Thyroid gland (tissue), 4 donors: ENCODE data around the gene SYMPK. TPM values are rescaled to one million over a fixed set of nuclear protein-coding genes. Genes with fewer than 3 reads are reported as not detected.

ENCODE experiments used
- DNase-seq, 2 donors: peaks; one replicate each; pipeline ENCODE4 v3.0.0-alpha.2; 2019
- H3K27ac ChIP-seq, 3 donors: fragments of 200-600 bp; sonication (generic); 1 replicate in 2 of 3; 2 replicates in 1 of 3; pipeline ENCODE4 v1.5.1; 2016 to 2019; ENCODE audit warnings: mild to moderate bottlenecking in 1 of 3, moderate library complexity in 1 of 3
- H3K27me3 ChIP-seq: fragments of 200-600 bp; sonication (generic); one replicate; pipeline ENCODE4 v1.5.1; 2019
- H3K36me3 ChIP-seq, 2 donors: fragments of 200-600 bp; sonication (generic); one replicate each; pipeline ENCODE4 v1.5.1; 2016 to 2019
- H3K4me1 ChIP-seq, 2 donors: fragments of 200-600 bp; sonication (generic); one replicate each; pipeline ENCODE4 v1.5.1; 2017 to 2019
- H3K4me3 ChIP-seq, 3 donors: fragments of 200-600 bp; sonication (generic); replicated peaks in 1 of 3; 1 replicate in 2 of 3; 2 replicates in 1 of 3; pipeline ENCODE4 v1.5.1; 2016; ENCODE audit warnings: mild to moderate bottlenecking in 1 of 3
- H3K9me3 ChIP-seq: fragments of 200-600 bp; sonication (generic); one replicate; pipeline ENCODE4 v1.5.1; 2017
- CTCF ChIP-seq, 6 experiments: fragments of 200-600 bp in 3 of 6; fragments of 450-650 bp in 3 of 6; sonication (generic) in 3 of 6; IDR thresholded peaks; one replicate each; pipeline ENCODE4 v1.5.1; 2016 to 2019; ENCODE audit warnings: antibody characterized with exemption in 6 of 6, mild to moderate bottlenecking in 2 of 6, inconsistent platforms in 1 of 6, moderate library complexity in 1 of 6
- POLR2A ChIP-seq, 2 donors: fragments of 450-650 bp; IDR thresholded peaks; one replicate each; pipeline ENCODE4 v1.6.1; 2017; ENCODE audit warnings: antibody characterized with exemption in 2 of 2, mild to moderate bottlenecking in 2 of 2, moderate library complexity in 1 of 2
- WGBS, 2 donors: methylation state at CpG; one replicate each; pipeline ENCODE4 v1.1.5; 2017; 5-methylcytosine and 5-hydroxymethylcytosine counted together
- intact Hi-C: fragments of 100-400 bp; cut with DNase I; formaldehyde crosslinking; loops from one replicate; pipeline ENCODE4 v1.15.1; 2023
- total RNA-seq, 4 donors: library from RNA; depleted of rRNA; stranded (reverse); fragments of >200 nt; gene quantifications; one replicate each; pipeline ENCODE4 v1.2.3, GENCODE V29; 2016

SYMPK gene
- total RNA-seq, 4 donors from 2014 or later = 32.4 to 56.8 (median 38.7) TPM

DNA sequence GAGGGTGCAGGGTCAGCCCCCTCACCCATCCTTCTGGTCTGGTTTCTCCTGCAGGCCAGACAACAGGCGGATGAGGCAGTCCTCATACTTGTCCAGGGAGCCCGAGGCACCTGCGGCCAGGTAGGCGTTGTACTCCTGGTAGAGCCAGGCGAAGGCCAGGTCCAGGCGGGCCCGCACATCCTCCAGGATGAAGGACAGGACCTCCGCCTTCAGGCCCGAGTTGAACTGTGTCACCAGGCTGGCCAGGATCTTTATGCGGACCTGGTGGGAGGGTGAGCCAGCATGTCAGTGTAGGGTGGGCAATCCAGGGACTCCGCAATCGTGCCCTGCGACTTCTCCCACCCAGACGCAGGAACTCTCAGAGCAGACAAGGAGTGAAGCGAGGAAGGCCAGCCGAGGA lies 34.0 kb downstream of the SYMPK start:
- H3K36me3 ChIP-seq = peaks cover 83 to 90% of the 10 kb centered on the region in 2 donors
- intact Hi-C loops = no loop called here
- WGBS, 2 donors = 93 to 98% methylated on average over 16 of the region's 16 CpGs

DNA sequence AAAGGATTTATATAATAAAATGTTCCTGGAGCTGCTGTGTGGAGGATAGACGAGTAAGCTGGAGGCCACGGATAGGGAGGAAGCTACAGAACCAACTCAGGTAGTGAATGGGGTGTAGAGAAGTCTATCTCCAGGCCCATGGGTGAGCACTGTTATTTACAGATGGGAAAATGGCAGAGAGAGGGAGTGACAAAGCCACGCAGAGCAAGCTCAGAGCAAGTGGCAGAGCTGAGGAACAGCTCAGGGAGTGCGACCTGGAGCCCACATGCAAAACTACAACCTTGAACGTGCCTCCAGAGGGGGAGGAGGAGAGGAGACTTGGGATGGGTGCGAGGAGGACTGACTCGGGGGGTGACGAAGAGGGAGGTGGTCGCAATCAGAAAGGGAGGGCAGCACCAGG lies 34.4 kb downstream of the SYMPK start:
- Histone ChIP-seq H3K36me3 (peaks cover 86% of the 10 kb centered on the region in 2 donors), H3K4me1 (no peaks in the 10 kb centered on the region), H3K27me3 (no peaks in the 10 kb centered on the region), H3K27ac (no peak overlapping the region), H3K9me3 (no peaks in the 10 kb centered on the region), H3K4me3 (no peak overlapping the region)
- WGBS, 2 donors = 83 to 88% methylated on average over 9 of the region's 9 CpGs
- TF ChIP-seq CTCF (IDR thresholded peaks at IDR 0.05) = no peak
- TF ChIP-seq POLR2A (IDR thresholded peaks at IDR 0.05) = no peak
- intact Hi-C loops = no loop called here
- DNase-seq = no peak

More for the DNA sequence above, 34.0 kb downstream of the SYMPK start:
- Histone ChIP-seq H3K27me3 (no peaks in the 10 kb centered on the region), H3K4me1 (no peaks in the 10 kb centered on the region), H3K4me3 (no peak overlapping the region), H3K9me3 (no peaks in the 10 kb centered on the region), H3K27ac (no peak overlapping the region)
- TF ChIP-seq POLR2A (IDR thresholded peaks at IDR 0.05) (no peak), CTCF (IDR thresholded peaks at IDR 0.05) (no peak)
- DNase-seq = no peak

DNA sequence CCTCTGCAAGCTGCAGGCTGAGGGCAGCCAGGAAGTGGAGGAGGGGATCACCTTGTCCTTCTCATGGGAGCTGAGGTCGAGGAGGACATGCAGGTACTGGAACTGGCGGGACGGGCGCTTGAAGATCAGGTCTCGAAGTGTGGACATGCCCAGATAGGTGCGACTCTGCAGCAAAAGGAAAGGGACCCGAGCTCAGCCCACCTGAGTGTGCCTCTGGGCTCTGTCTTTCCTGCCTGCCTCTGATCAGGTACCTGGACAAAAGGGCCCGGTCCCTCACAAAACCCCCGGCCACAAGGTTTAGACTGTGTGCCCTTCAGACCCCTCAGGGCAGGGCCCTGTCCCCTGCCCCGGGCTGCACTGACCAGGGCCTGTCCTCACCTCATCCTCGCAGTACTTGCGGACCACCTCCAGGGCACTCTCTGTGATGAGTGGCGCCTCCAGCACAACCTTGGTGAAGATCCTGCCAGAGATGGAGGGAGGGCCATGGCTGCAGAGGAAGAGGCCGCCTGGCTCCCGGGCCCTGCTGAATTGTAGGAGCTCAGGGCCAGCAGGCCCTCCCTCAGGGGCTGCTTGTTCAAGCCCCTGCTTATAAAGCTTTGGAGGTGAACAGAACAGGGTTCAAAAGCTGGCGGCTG lies 35.4 kb downstream of the SYMPK start:
- H3K27ac ChIP-seq = no peak overlapping the region
- H3K4me3 ChIP-seq = no peak overlapping the region
- no peaks in the 10 kb centered on the region for H3K27me3 ChIP-seq
- TF ChIP-seq CTCF (IDR thresholded peaks at IDR 0.05) (no peak), POLR2A (IDR thresholded peaks at IDR 0.05) (no peak)
- WGBS, 2 donors = 86 to 97% methylated on average over 12 to 13 of the region's 16 CpGs
- no peaks in the 10 kb centered on the region for H3K9me3 ChIP-seq
- no peak for DNase-seq
- peaks cover 82 to 91% of the 10 kb centered on the region in 2 donors for H3K36me3 ChIP-seq
- H3K4me1 ChIP-seq = no peaks in the 10 kb centered on the region
- intact Hi-C loops = no loop called here

GRCh38 chr19:45826934-45827333 lies 36.0 kb downstream of the SYMPK start:
- H3K36me3 ChIP-seq = peaks cover 77 to 90% of the 10 kb centered on the region in 2 donors
- no peak overlapping the region for H3K27ac ChIP-seq
- intact Hi-C loops = no loop called here
- TF ChIP-seq CTCF (IDR thresholded peaks at IDR 0.05) = no peak
- no peak for TF ChIP-seq POLR2A (IDR thresholded peaks at IDR 0.05)
- no peaks in the 10 kb centered on the region for H3K4me1 ChIP-seq
- H3K27me3 ChIP-seq = no peaks in the 10 kb centered on the region
- 85 to 94% methylated on average over 7 to 11 of the region's 11 CpGs for WGBS, 2 donors
- H3K9me3 ChIP-seq = no peaks in the 10 kb centered on the region
- DNase-seq = no peak
- H3K4me3 ChIP-seq = no peak overlapping the region

DNA sequence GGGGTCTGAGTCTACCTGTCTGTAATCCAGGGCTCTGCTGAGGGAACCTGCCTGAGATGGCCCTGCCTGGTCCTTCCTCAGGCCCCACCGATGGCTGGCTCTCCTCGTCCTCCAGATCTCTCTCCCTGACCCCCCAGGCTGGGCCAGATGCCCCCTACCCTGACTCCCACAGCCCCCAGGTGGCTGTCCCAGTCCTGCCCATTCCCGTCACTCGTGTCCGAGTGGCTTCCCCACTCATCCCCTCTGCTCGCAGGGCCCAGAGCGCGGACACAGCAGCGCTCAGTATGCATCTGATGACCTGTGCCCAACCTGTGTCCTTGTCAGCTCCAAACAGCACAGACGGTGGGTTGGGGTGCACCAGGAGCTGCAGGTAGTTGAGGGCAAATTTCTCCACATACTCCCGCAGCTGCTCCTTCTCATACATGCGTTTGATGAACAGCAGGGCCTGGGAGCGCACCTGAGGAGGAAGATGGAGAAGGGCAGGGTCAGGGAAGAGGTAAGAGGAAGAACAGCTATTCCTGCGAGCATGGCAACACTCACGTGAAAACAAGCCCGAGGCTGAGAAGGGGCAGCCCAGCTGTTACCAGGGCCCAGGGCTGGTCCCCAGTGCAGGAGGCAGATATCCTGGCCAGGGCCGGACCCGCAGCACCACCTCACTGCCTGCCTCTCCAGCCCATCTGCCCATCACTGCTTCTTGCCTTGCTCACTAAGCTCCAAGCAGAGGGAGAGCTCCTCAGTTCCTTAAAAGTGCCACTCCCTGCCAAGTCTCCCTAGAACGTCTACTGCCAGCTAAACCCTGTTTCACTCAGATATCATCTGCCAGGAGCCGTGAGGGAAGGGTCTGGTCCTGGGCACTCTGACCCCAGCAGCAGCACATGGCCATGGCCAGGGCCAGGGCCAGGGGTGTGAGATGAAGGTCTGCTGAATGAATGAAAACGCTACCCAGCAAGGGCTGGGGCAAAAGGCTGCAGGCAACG lies 36.7 kb downstream of the SYMPK start:
- TF ChIP-seq CTCF (IDR thresholded peaks at IDR 0.05) (no peak), POLR2A (IDR thresholded peaks at IDR 0.05) (no peak)
- H3K36me3 ChIP-seq = peaks cover 71 to 89% of the 10 kb centered on the region in 2 donors
- DNase-seq = no peak
- WGBS, 2 donors = 85 to 86% methylated on average over 20 to 22 of the region's 22 CpGs
- no peaks in the 10 kb centered on the region for H3K4me1 ChIP-seq
- H3K9me3 ChIP-seq = no peaks in the 10 kb centered on the region
- H3K4me3 ChIP-seq = no peak overlapping the region
- H3K27ac ChIP-seq = no peak overlapping the region
- no peaks in the 10 kb centered on the region for H3K27me3 ChIP-seq
- intact Hi-C loops = no loop called here
